K562 (cell line): ENCODE measurements around the gene KATNAL2. TPM values are rescaled to one million over a fixed set of nuclear protein-coding genes. Genes with fewer than 3 reads are reported as not detected.
A peak's percentile ranks its signal among the peaks of the same experiment; 100 is the strongest.

ENCODE experiments used
- ARID2 ChIP-seq: fragments of 450-650 bp; IDR thresholded peaks from 2 replicates; pipeline ENCODE4 v1.6.1; 2017; ENCODE audit warnings: antibody characterized with exemption, mild to moderate bottlenecking
- CREB1 ChIP-seq, 2 experiments: sonication (generic) in 1 of 2; formaldehyde crosslinking in 1 of 2; IDR thresholded peaks; 2 replicates each; pipeline versions ENCODE4 v1.6.1 to v1.8.0; 2012 to 2022; ENCODE audit warnings: inconsistent platforms in 1 of 2, mild to moderate bottlenecking in 1 of 2, missing genetic modification reagents in 1 of 2, moderate library complexity in 1 of 2
- DNMT1 ChIP-seq: fragments of 450-650 bp; IDR thresholded peaks from 2 replicates; pipeline ENCODE4 v1.6.1; 2016; ENCODE audit warnings: antibody characterized with exemption, mild to moderate bottlenecking
- KHSRP ChIP-seq: fragments of 450-650 bp; IDR thresholded peaks from 2 replicates; pipeline ENCODE4 v1.6.1; 2017
- NFE2 ChIP-seq: IDR thresholded peaks from 2 replicates; pipeline ENCODE4 v1.6.1; 2014; ENCODE audit warnings: antibody characterized with exemption, low read depth
- POLR2H ChIP-seq: IDR thresholded peaks from 2 replicates; pipeline ENCODE4 v1.6.1; 2016; ENCODE audit warnings: missing genetic modification characterization, low read depth, mild to moderate bottlenecking, control low read depth, missing compliant biosample characterization, moderate library complexity
- PRPF4 ChIP-seq: fragments of 200-400 bp; formaldehyde crosslinking; IDR thresholded peaks from one replicate; pipeline ENCODE4 v1.6.1; 2017; ENCODE audit warnings: low read length, low read depth, mild to moderate bottlenecking; ENCODE audit not compliant: insufficient read depth, poor library complexity, severe bottlenecking
- RAD21 ChIP-seq, 2 experiments: fragments of 250-450 bp in 1 of 2; fragments of 450-650 bp in 1 of 2; sonication (Bioruptor Pico) in 1 of 2; formaldehyde crosslinking in 1 of 2; IDR thresholded peaks in 1 of 2; conservative IDR thresholded peaks in 1 of 2; 2 replicates each; pipeline versions ENCODE4 v1.4.0 to v1.8.0; 2020 to 2022; ENCODE audit warnings: mild to moderate bottlenecking in 2 of 2, moderate library complexity in 1 of 2
- SMAD4 ChIP-seq: fragments of 250-450 bp; sonication (Bioruptor Pico); conservative IDR thresholded peaks from 2 replicates; pipeline ENCODE4 v1.8.0; 2021; ENCODE audit warnings: inconsistent platforms, mild to moderate bottlenecking, moderate library complexity
- TAF7 ChIP-seq: fragments of 450-650 bp; IDR thresholded peaks from 2 replicates; pipeline ENCODE4 v1.6.1; 2016; ENCODE audit warnings: missing genetic modification characterization, missing compliant biosample characterization
- XRCC5 ChIP-seq: fragments of 200-400 bp; formaldehyde crosslinking; IDR thresholded peaks from 2 replicates; pipeline ENCODE4 v1.6.1; 2017; ENCODE audit warnings: low read depth, mild to moderate bottlenecking, low read length
- ZBTB8A ChIP-seq: fragments of 450-650 bp; IDR thresholded peaks from 2 replicates; pipeline ENCODE4 v1.6.1; 2018; ENCODE audit warnings: mild to moderate bottlenecking, moderate library complexity; ENCODE audit not compliant: partially characterized antibody
- polyA plus RNA-seq, 8 experiments: library from polyadenylated mRNA; depleted of rRNA in 4 of 8; stranded (reverse) in 5 of 8; unstranded in 3 of 8; fragments of >200 nt; fragmentation: Nextera tagmentation in 2 of 8; fragmentation: Illumina TruSeq in 1 of 8; extraction: Ambion mirVana in 2 of 8; extraction: Trizol in 1 of 8; gene quantifications; 2 replicates each; pipeline versions ENCODE4 v1.2.1 to v1.2.3, GENCODE V29; 2011 to 2014; ENCODE audit warnings: inconsistent platforms in 1 of 8, missing spikeins in 1 of 8
- total RNA-seq, 7 experiments: library from RNA; depleted of rRNA in 6 of 7; stranded (reverse); fragments of >200 nt in 6 of 7; fragmentation: Illumina TruSeq in 2 of 7; extraction: Trizol in 2 of 7; gene quantifications; 2 replicates each; pipeline versions ENCODE4 v1.2.1 to v1.2.3, GENCODE V29; 2011 to 2021; ENCODE audit warnings: low replicate concordance in 1 of 7
- TF ChIP-seq, protein P1 (sequence below): fragments of 450-650 bp; formaldehyde crosslinking; IDR thresholded peaks from 2 replicates; pipeline ENCODE4 v1.4.0; 2020; ENCODE audit warnings: mild to moderate bottlenecking, moderate library complexity
- TF ChIP-seq, protein P2 (sequence below): sonication (generic); formaldehyde crosslinking; IDR thresholded peaks from 2 replicates; pipeline ENCODE4 v1.8.0; 2023; ENCODE audit warnings: mild to moderate bottlenecking, missing genetic modification reagents
- TF ChIP-seq, protein P3 (sequence below): fragments of 250-450 bp; sonication (Bioruptor Pico); IDR thresholded peaks from 2 replicates; pipeline ENCODE4 v1.9.0; 2021; ENCODE audit warnings: mild to moderate bottlenecking
- TF ChIP-seq, protein P4 (sequence below): fragments of 450-650 bp; IDR thresholded peaks from 2 replicates; pipeline ENCODE4 v1.6.1; 2016; ENCODE audit warnings: mild to moderate bottlenecking
- TF ChIP-seq, protein P5 (sequence below): fragments of 250-450 bp; sonication (Bioruptor Pico); IDR thresholded peaks from 2 replicates; pipeline ENCODE4 v1.9.0; 2021; ENCODE audit warnings: mild to moderate bottlenecking, inconsistent platforms

KATNAL2 gene
- total and polyA plus RNA-seq, 9 of the 15 experiments (the other 6 are each of a cell fraction or from before 2014, with no cell fraction given): 0.08 to 1.2 (median 0.48) TPM

DNA sequence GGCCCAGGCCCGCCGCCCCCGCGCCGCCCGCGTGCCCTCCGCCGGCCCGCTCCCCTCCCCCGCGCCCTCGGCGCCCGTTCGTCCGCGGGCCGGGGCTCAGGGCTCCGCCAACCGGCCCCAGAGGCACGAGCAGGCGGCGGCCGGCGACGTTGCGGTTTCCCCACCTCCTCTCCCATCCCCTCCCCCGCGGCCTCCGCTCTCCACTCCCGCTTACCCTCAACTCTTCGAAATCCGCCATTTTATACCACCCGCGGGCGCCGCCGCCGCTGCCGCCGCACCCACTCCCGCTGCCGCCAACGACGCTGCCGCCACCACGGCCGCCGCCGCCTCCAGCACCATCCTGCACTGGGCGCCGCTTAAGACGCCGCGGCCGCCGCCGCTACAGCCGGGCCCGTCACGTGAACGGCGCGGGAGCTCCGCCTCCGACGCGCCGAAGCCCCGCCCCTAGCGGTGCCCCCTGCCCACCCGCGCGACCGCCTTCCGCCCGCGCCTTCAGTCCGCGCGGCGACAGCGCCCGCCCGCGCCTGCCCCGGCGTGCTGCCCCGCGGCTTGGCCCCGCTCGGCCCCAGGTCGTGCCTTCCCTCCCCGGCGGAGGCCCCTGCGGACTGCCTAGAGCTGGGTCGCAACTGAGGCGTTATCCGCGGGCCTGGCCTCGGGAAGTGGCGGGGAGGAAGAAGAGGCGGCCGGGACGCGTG lies at the start of gene KATNAL2, which contains the start of gene PIAS2 (continued):
- TF ChIP-seq CREB1 (IDR thresholded peaks at IDR 0.05) (no peak), CREB1 (CRISPR knock-in tag; IDR thresholded peaks at IDR 0.05) (no peak), TAF7 (tag) (no peak), XRCC5 (no peak), RAD21 (CRISPR knock-in tag; conservative IDR thresholded peaks at IDR 0.05 in 1 of 2, IDR thresholded peaks at IDR 0.05 in 1 of 2) (no peak), KHSRP (no peak), PRPF4 (no peak), ZBTB8A (no peak), NFE2 (no peak), DNMT1 (no peak), SMAD4 (CRISPR knock-in tag) (peak; percentile 81; the same call in 1 of the 2 replicates), POLR2H (tag) (peak; percentile 59), ARID2 (no peak)
- TF ChIP-seq, protein P1, sequence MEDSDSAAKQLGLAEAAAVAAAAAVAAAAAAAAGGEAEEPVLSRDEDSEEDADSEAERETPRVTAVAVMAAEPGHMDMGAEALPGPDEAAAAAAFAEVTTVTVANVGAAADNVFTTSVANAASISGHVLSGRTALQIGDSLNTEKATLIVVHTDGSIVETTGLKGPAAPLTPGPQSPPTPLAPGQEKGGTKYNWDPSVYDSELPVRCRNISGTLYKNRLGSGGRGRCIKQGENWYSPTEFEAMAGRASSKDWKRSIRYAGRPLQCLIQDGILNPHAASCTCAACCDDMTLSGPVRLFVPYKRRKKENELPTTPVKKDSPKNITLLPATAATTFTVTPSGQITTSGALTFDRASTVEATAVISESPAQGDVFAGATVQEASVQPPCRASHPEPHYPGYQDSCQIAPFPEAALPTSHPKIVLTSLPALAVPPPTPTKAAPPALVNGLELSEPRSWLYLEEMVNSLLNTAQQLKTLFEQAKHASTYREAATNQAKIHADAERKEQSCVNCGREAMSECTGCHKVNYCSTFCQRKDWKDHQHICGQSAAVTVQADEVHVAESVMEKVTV (CRISPR knock-in tag): no peak
- TF ChIP-seq, protein P2, sequence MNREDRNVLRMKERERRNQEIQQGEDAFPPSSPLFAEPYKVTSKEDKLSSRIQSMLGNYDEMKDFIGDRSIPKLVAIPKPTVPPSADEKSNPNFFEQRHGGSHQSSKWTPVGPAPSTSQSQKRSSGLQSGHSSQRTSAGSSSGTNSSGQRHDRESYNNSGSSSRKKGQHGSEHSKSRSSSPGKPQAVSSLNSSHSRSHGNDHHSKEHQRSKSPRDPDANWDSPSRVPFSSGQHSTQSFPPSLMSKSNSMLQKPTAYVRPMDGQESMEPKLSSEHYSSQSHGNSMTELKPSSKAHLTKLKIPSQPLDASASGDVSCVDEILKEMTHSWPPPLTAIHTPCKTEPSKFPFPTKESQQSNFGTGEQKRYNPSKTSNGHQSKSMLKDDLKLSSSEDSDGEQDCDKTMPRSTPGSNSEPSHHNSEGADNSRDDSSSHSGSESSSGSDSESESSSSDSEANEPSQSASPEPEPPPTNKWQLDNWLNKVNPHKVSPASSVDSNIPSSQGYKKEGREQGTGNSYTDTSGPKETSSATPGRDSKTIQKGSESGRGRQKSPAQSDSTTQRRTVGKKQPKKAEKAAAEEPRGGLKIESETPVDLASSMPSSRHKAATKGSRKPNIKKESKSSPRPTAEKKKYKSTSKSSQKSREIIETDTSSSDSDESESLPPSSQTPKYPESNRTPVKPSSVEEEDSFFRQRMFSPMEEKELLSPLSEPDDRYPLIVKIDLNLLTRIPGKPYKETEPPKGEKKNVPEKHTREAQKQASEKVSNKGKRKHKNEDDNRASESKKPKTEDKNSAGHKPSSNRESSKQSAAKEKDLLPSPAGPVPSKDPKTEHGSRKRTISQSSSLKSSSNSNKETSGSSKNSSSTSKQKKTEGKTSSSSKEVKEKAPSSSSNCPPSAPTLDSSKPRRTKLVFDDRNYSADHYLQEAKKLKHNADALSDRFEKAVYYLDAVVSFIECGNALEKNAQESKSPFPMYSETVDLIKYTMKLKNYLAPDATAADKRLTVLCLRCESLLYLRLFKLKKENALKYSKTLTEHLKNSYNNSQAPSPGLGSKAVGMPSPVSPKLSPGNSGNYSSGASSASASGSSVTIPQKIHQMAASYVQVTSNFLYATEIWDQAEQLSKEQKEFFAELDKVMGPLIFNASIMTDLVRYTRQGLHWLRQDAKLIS: no peak
- TF ChIP-seq, protein P3, sequence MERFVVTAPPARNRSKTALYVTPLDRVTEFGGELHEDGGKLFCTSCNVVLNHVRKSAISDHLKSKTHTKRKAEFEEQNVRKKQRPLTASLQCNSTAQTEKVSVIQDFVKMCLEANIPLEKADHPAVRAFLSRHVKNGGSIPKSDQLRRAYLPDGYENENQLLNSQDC: no peak
- TF ChIP-seq, protein P4, sequence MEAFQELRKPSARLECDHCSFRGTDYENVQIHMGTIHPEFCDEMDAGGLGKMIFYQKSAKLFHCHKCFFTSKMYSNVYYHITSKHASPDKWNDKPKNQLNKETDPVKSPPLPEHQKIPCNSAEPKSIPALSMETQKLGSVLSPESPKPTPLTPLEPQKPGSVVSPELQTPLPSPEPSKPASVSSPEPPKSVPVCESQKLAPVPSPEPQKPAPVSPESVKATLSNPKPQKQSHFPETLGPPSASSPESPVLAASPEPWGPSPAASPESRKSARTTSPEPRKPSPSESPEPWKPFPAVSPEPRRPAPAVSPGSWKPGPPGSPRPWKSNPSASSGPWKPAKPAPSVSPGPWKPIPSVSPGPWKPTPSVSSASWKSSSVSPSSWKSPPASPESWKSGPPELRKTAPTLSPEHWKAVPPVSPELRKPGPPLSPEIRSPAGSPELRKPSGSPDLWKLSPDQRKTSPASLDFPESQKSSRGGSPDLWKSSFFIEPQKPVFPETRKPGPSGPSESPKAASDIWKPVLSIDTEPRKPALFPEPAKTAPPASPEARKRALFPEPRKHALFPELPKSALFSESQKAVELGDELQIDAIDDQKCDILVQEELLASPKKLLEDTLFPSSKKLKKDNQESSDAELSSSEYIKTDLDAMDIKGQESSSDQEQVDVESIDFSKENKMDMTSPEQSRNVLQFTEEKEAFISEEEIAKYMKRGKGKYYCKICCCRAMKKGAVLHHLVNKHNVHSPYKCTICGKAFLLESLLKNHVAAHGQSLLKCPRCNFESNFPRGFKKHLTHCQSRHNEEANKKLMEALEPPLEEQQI: no peak
- TF ChIP-seq, protein P5, sequence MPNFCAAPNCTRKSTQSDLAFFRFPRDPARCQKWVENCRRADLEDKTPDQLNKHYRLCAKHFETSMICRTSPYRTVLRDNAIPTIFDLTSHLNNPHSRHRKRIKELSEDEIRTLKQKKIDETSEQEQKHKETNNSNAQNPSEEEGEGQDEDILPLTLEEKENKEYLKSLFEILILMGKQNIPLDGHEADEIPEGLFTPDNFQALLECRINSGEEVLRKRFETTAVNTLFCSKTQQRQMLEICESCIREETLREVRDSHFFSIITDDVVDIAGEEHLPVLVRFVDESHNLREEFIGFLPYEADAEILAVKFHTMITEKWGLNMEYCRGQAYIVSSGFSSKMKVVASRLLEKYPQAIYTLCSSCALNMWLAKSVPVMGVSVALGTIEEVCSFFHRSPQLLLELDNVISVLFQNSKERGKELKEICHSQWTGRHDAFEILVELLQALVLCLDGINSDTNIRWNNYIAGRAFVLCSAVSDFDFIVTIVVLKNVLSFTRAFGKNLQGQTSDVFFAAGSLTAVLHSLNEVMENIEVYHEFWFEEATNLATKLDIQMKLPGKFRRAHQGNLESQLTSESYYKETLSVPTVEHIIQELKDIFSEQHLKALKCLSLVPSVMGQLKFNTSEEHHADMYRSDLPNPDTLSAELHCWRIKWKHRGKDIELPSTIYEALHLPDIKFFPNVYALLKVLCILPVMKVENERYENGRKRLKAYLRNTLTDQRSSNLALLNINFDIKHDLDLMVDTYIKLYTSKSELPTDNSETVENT: 0 out of 2 replicates have a peak, but pooled peaks have one; percentile 15
